HL-60 (cell line): Measurements from ENCODE around the gene RHBDL3.

ENCODE experiments used
- CTCF ChIP-seq: IDR thresholded peaks from one replicate; pipeline ENCODE4 v1.5.1; 2011; ENCODE audit warnings: low read length, control low read depth, inconsistent platforms; ENCODE audit not compliant: insufficient read depth
- REST ChIP-seq: IDR thresholded peaks from 2 replicates; pipeline ENCODE4 v1.6.1; 2012; ENCODE audit warnings: low read depth; ENCODE audit not compliant: insufficient replicate concordance
- SPI1 ChIP-seq: IDR thresholded peaks from 2 replicates; pipeline ENCODE4 v1.6.1; 2012; ENCODE audit warnings: low read depth, mild to moderate bottlenecking, borderline replicate concordance

DNA sequence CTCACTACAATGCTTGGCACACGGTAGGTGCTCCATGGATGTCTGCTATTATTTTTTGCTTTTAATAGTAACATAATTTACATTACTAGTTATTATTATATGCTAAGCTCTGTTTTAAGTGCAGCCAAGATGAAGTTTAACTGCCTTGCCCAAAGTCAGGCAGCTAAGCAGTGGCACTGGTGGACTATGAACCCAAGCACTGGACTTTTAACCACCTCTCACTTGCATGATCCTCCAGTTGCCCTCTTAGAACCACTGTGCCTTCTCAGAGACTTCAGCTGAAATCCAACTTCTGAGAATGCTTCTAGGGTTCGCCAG is 82.8 kb downstream of the RHBDL3 start:
- TF ChIP-seq CTCF: no peak
- no peak for TF ChIP-seq REST
- TF ChIP-seq SPI1: no peak
